Smooth muscle cell (in vitro differentiated cells): Measurements from ENCODE around the gene KCTD19. TPM values are rescaled to one million over a fixed set of nuclear protein-coding genes. Genes with fewer than 3 reads are reported as not detected.
A peak's percentile ranks its signal among the peaks of the same experiment; 100 is the strongest.

Source experiments
- DNase-seq: peaks from one replicate; lab custom pipeline; 2025; ENCODE audit not compliant: unreplicated experiment; lab: John Stamatoyannopoulos, UW
- H2AFZ ChIP-seq: fragments of 200-600 bp; sonication (generic); 2 replicates; pipeline ENCODE4 v1.6.0; 2016; ENCODE audit warnings: antibody characterized with exemption, low read depth, mild to moderate bottlenecking
- H3F3A ChIP-seq: fragments of 200-600 bp; sonication (generic); 2 replicates; pipeline ENCODE4 v1.6.0; 2017; ENCODE audit warnings: antibody characterized with exemption, low read depth
- H3K27ac ChIP-seq: fragments of 200-600 bp; sonication (generic); 2 replicates; pipeline ENCODE4 v1.5.1; 2016; ENCODE audit warnings: low read depth, mild to moderate bottlenecking
- H3K27me3 ChIP-seq: fragments of 200-600 bp; sonication (generic); 2 replicates; pipeline ENCODE4 v1.6.1; 2016; ENCODE audit warnings: low read depth, mild to moderate bottlenecking
- H3K36me3 ChIP-seq: fragments of 200-600 bp; sonication (generic); 2 replicates; pipeline ENCODE4 v1.5.1; 2016; ENCODE audit warnings: low read depth
- H3K4me1 ChIP-seq: fragments of 200-600 bp; sonication (generic); 2 replicates; pipeline ENCODE4 v1.5.1; 2016; ENCODE audit warnings: low read depth
- H3K4me2 ChIP-seq: fragments of 200-600 bp; sonication (generic); 2 replicates; pipeline ENCODE4 v1.6.0; 2016; ENCODE audit warnings: mild to moderate bottlenecking
- H3K4me3 ChIP-seq: fragments of 200-600 bp; sonication (generic); 2 replicates; pipeline ENCODE4 v1.5.1; 2016; ENCODE audit warnings: mild to moderate bottlenecking
- H3K79me2 ChIP-seq: fragments of 200-600 bp; sonication (generic); 2 replicates; pipeline ENCODE4 v1.6.0; 2016; ENCODE audit warnings: low read depth, mild to moderate bottlenecking
- H3K9ac ChIP-seq: fragments of 200-600 bp; sonication (generic); 2 replicates; pipeline ENCODE4 v1.6.0; 2016; ENCODE audit warnings: low read depth
- H3K9me3 ChIP-seq: fragments of 200-600 bp; sonication (generic); replicated peaks from 2 replicates; pipeline ENCODE4 v1.5.1; 2016; ENCODE audit warnings: low read depth
- H4K20me1 ChIP-seq: fragments of 200-600 bp; sonication (generic); 2 replicates; pipeline ENCODE4 v1.6.0; 2016; ENCODE audit warnings: low read depth
- CTCF ChIP-seq: fragments of 200-600 bp; sonication (generic); IDR thresholded peaks from 2 replicates; pipeline ENCODE4 v1.5.1; 2017; ENCODE audit warnings: borderline replicate concordance, mild to moderate bottlenecking, antibody characterized with exemption; ENCODE audit not compliant: insufficient read depth, poor library complexity, severe bottlenecking
- WGBS: methylation state at CpG from one replicate; pipeline ENCODE4 v1.1.7; 2016; ENCODE audit warnings: low lambda C conversion rate; 5-methylcytosine and 5-hydroxymethylcytosine counted together
- polyA plus RNA-seq: library from polyadenylated mRNA; unstranded; fragments of >200 nt; fragmentation: Nextera tagmentation; extraction: Ambion mirVana; gene quantifications from 2 replicates; pipeline ENCODE4 v1.2.1, GENCODE V29; 2016
- total RNA-seq: library from RNA; depleted of rRNA; stranded (reverse); fragments of >200 nt; gene quantifications from 2 replicates; pipeline ENCODE4 v1.2.3, GENCODE V29; 2014

Gene KCTD19
- total and polyA plus RNA-seq, 2 experiments from 2014 or later: 0.04 to 0.49 TPM

GRCh38 chr16:67278773-67279295 is 47.7 kb downstream of the KCTD19 start:
- Histone ChIP-seq H3F3A (peaks cover 10% of the 10 kb centered on the region), H3K4me3 (peak overlapping the region; percentile 47), H3K27me3 (no peaks in the 10 kb centered on the region), H3K27ac (peak overlapping the region; percentile 98), H3K9me3 (no peaks in the 10 kb centered on the region), H3K36me3 (no peaks in the 10 kb centered on the region), H4K20me1 (no peaks in the 10 kb centered on the region), H3K4me2 (peak overlapping the region; percentile 75), H2AFZ (peak overlapping the region; percentile 48), H3K9ac (peak overlapping the region; percentile 75), H3K4me1 (peaks cover 11% of the 10 kb centered on the region), H3K79me2 (no peaks in the 10 kb centered on the region)
- peak; percentile 62 for DNase-seq
- 25% methylated on average over 13 of the region's 42 CpGs for WGBS
- TF ChIP-seq CTCF: peak; percentile 4

GRCh38 chr16:67277999-67278772 is 48.4 kb downstream of the KCTD19 start:
- H3K27ac ChIP-seq: peak overlapping the region; percentile 98
- peaks cover 10% of the 10 kb centered on the region for H3F3A ChIP-seq
- DNase-seq: no peak
- peak overlapping the region; percentile 47 for H3K4me3 ChIP-seq
- H4K20me1 ChIP-seq: no peaks in the 10 kb centered on the region
- H3K9me3 ChIP-seq: no peaks in the 10 kb centered on the region
- H3K27me3 ChIP-seq: no peaks in the 10 kb centered on the region
- H3K79me2 ChIP-seq: no peaks in the 10 kb centered on the region
- peaks cover 11% of the 10 kb centered on the region for H3K4me1 ChIP-seq
- H3K9ac ChIP-seq: peak overlapping the region; percentile 75
- TF ChIP-seq CTCF: no peak
- peak overlapping the region; percentile 48 for H2AFZ ChIP-seq
- peak overlapping the region; percentile 75 for H3K4me2 ChIP-seq
- no peaks in the 10 kb centered on the region for H3K36me3 ChIP-seq
- WGBS: 64% methylated on average over 13 of the region's 13 CpGs

DNA sequence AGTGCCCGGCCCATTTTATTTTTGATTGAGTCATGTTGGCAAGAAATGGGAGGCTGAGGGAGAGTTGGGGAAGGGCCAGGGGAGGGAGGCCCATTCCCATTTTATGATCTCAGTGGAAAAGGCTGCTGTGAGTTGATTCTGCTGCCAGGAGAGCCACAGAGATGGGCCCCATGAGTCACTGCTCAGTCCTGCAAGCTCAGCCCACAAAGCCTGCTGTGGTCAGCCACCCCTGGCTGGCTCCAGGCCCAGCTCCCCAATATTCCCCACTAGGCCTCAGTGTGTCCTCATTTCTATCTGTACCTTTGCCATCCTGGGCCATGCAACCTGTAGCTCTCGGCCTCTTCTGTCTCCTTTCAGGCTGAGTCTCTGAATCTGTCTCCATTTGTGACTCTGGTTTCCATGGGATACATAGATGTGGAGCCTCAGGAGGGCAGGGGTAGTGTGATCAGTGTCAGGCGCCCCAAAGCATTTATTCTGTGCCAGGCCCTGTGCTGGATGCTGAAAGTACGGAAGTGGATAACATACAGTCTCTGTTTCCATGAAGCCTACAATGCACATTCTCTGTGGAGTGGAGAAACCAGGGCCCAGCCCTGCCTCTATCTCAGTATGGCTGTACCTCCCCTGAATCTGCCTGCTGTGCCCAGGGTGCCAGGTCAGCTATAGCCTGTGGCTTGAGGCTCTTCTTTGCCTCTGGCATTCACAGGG is 49.1 kb downstream of the KCTD19 start:
- Histone ChIP-seq H3K4me3 (no peak overlapping the region), H4K20me1 (no peaks in the 10 kb centered on the region), H3K4me1 (peaks cover 11% of the 10 kb centered on the region), H3K36me3 (no peaks in the 10 kb centered on the region), H3F3A (peaks cover 10% of the 10 kb centered on the region), H3K9me3 (no peaks in the 10 kb centered on the region), H2AFZ (no peak overlapping the region), H3K27ac (peak overlapping the region; percentile 98), H3K27me3 (no peaks in the 10 kb centered on the region), H3K9ac (peak overlapping the region; percentile 75), H3K4me2 (peak overlapping the region; percentile 75), H3K79me2 (no peaks in the 10 kb centered on the region)
- no peak for TF ChIP-seq CTCF
- WGBS: 44% methylated on average over 4 of the region's 4 CpGs
- DNase-seq: peak; percentile 56
